Liver (tissue), 9 donors: Measurements from ENCODE around the gene RGL2. TPM values are rescaled to one million over a fixed set of nuclear protein-coding genes. Genes with fewer than 3 reads are reported as not detected.

Experiments
- DNase-seq: peaks from one replicate; pipeline ENCODE4 v3.0.0-alpha.2; 2017; ENCODE audit warnings: low spot score
- H3K27ac ChIP-seq, 2 donors: one replicate each; pipeline ENCODE4 v1.7.0; 2013; ENCODE audit warnings: inconsistent platforms in 2 of 2, low read length in 2 of 2, control low read depth in 1 of 2, low read depth in 1 of 2, mild to moderate bottlenecking in 1 of 2
- H3K27me3 ChIP-seq, 4 donors: one replicate each; pipeline versions ENCODE4 v1.6.1 to v1.7.0; 2013; ENCODE audit warnings: low read length in 3 of 4, inconsistent platforms in 1 of 4, mild to moderate bottlenecking in 1 of 4, moderate library complexity in 1 of 4; ENCODE audit not compliant: control insufficient read depth in 4 of 4, insufficient read depth in 4 of 4
- H3K36me3 ChIP-seq, 4 donors: one replicate each; pipeline versions ENCODE4 v1.6.1 to v1.7.0; 2013; ENCODE audit warnings: low read length in 3 of 4, mild to moderate bottlenecking in 3 of 4, low read depth in 1 of 4, moderate library complexity in 1 of 4; ENCODE audit not compliant: control insufficient read depth in 4 of 4, insufficient read depth in 3 of 4
- H3K4me1 ChIP-seq, 4 donors: one replicate each; pipeline versions ENCODE4 v1.6.1 to v1.7.0; 2013; ENCODE audit warnings: low read length in 3 of 4, mild to moderate bottlenecking in 3 of 4, moderate library complexity in 1 of 4; ENCODE audit not compliant: control insufficient read depth in 4 of 4, insufficient read depth in 4 of 4
- H3K4me3 ChIP-seq, 3 donors: one replicate each; pipeline versions ENCODE4 v1.6.1 to v1.7.0; 2013; ENCODE audit warnings: low read length in 3 of 3, control low read depth in 1 of 3, low read depth in 1 of 3, mild to moderate bottlenecking in 1 of 3
- H3K9ac ChIP-seq, 2 donors: one replicate each; pipeline ENCODE4 v1.7.0; 2013; ENCODE audit warnings: low read length in 2 of 2, mild to moderate bottlenecking in 2 of 2, moderate library complexity in 2 of 2, control low read depth in 1 of 2, low read depth in 1 of 2
- H3K9me3 ChIP-seq, 4 donors: one replicate each; pipeline versions ENCODE4 v1.6.1 to v1.7.0; 2013; ENCODE audit warnings: low read length in 3 of 4; ENCODE audit not compliant: control insufficient read depth in 4 of 4
- FOXA1 ChIP-seq: IDR thresholded peaks from 2 replicates; pipeline ENCODE4 v1.6.1; 2016; ENCODE audit warnings: antibody characterized with exemption
- GABPA ChIP-seq, 2 donors: IDR thresholded peaks in 1 of 2; conservative IDR thresholded peaks in 1 of 2; 2 replicates each; pipeline ENCODE4 v1.6.1; 2016; ENCODE audit warnings: antibody characterized with exemption in 2 of 2, mild to moderate bottlenecking in 1 of 2, moderate library complexity in 1 of 2
- HNF4A ChIP-seq, 2 donors: conservative IDR thresholded peaks; 2 replicates each; pipeline ENCODE4 v1.6.1; 2016; ENCODE audit warnings: antibody characterized with exemption in 2 of 2, mild to moderate bottlenecking in 2 of 2
- JUND ChIP-seq, 2 donors: IDR thresholded peaks; 2 replicates each; pipeline ENCODE4 v1.6.1; 2016; ENCODE audit warnings: antibody characterized with exemption in 2 of 2
- NR2F2 ChIP-seq: IDR thresholded peaks from 2 replicates; pipeline ENCODE4 v1.6.1; 2016; ENCODE audit warnings: antibody characterized with exemption
- REST ChIP-seq: IDR thresholded peaks from 2 replicates; pipeline ENCODE4 v1.6.1; 2016; ENCODE audit warnings: antibody characterized with exemption, mild to moderate bottlenecking
- SP1 ChIP-seq: IDR thresholded peaks from 2 replicates; pipeline ENCODE4 v1.6.1; 2018; ENCODE audit warnings: antibody characterized with exemption, mild to moderate bottlenecking
- YY1 ChIP-seq: IDR thresholded peaks from 2 replicates; pipeline ENCODE4 v1.6.1; 2016; ENCODE audit warnings: antibody characterized with exemption, mild to moderate bottlenecking
- ZBTB33 ChIP-seq: IDR thresholded peaks from 2 replicates; pipeline ENCODE4 v1.6.1; 2016; ENCODE audit warnings: antibody characterized with exemption
- WGBS: extraction: QIAGEN DNeasy Blood & Tissue Kit; methylation state at CpG from one replicate; pipeline ENCODE4 v1.1.7; 2013; 5-methylcytosine and 5-hydroxymethylcytosine counted together
- polyA plus RNA-seq, 2 donors: library from polyadenylated mRNA; stranded (reverse) in 1 of 2; unstranded in 1 of 2; fragments of 200-250 nt in 1 of 2; fragments of >200 nt in 1 of 2; fragmentation: Nextera tagmentation in 1 of 2; extraction: Ambion mirVana in 1 of 2; gene quantifications; one replicate each; pipeline versions ENCODE4 v1.2.1 to v1.2.3, GENCODE V29; 2013 to 2015
- total RNA-seq, 2 donors: library from RNA; depleted of rRNA; stranded (reverse); fragments of >200 nt; gene quantifications; one replicate each; pipeline ENCODE4 v1.2.3, GENCODE V29; 2014
- TF ChIP-seq, protein P1 (sequence below): fragments of 150-350 bp; IDR thresholded peaks from 2 replicates; pipeline ENCODE4 v1.5.1; 2017; ENCODE audit warnings: improper control_type of control experiment, low read depth, low read length; ENCODE audit not compliant: missing input control
- donor health status: healthy.
- donor health status: healthy.
- donor health status: healthy.
- donor health status: healthy.
- donor health status: healthy.

RGL2 gene
- total and polyA plus RNA-seq, 4 donors = 16.7 to 22.8 (median 17.3) TPM

DNA sequence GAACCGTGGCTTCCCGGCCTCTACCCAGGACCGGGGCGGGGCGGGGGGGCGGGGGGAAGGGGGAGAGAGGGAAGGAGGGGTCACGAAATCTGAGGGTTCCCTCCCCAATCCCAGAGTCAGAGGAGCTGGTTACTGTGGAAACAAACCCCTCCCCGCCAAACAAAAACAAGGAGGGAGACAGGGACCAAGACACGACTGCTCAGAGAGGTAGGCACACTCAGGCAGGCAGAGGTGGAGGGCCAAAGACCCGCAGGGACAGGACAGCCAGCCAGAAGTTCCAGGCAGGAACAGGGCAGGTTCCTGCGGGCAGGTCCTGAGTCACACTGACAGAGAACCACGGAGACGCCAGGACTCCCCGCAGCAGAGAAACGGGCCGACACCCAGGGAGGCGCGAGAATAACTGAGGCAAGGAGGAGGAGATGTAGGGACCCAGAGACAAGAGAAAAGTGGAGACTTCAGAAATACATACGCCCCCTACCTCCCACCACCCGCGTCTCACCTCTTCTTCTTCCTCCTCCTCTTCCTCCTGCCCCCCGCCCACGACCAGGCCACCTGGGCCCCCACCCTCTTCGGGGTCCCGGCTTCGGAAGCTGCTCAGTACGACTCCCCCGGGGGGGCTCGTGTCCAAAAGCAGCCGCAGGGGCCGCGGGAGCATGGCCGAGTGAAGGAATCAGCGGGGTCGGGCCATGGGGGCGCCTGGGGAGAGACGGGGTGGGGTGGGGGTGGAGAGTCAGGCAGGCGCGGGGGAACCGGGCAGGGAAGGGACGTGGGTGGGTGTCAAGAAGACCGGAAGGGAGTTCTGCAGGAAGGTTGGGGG lies 578 bp downstream of the RGL2 start:
- peak; percentile 69 for DNase-seq
- no peaks in the 10 kb centered on the region for H3K27me3 ChIP-seq
- TF ChIP-seq NR2F2 (no peak), YY1 (peak; percentile 6)
- peaks cover under 1 to 19% (median 15%) of the 10 kb centered on the region in 4 donors for H3K36me3 ChIP-seq
- 1% methylated on average over 42 of the region's 42 CpGs for WGBS
- H3K9me3 ChIP-seq = no peaks in the 10 kb centered on the region
- H3K27ac ChIP-seq = peak overlapping the region; percentile 95 to 98
- H3K9ac ChIP-seq = peak overlapping the region; percentile 50 to 72
- H3K4me3 ChIP-seq = peak overlapping the region; percentile 64 to 99 (median 73)
- peaks cover 8 to 30% (median 25%) of the 10 kb centered on the region in 4 donors for H3K4me1 ChIP-seq

- Histone ChIP-seq H3K9ac (peak overlapping the region; percentile 30 to 58), H3K9me3 (no peaks in the 10 kb centered on the region), H3K4me1 (peaks cover 8 to 30% (median 25%) of the 10 kb centered on the region in 4 donors), H3K27ac (peak overlapping the region; percentile 95 to 98), H3K36me3 (peaks cover 3 to 23% (median 15%) of the 10 kb centered on the region in 4 donors), H3K4me3 (peak overlapping the region; percentile 47 to 77 (median 64)), H3K27me3 (no peaks in the 10 kb centered on the region)
- 8% methylated on average over 16 of the region's 16 CpGs for WGBS
- DNase-seq = no peak
- no peak for TF ChIP-seq REST
- TF ChIP-seq GABPA (IDR thresholded peaks at IDR 0.05 in 1 of 2, conservative IDR thresholded peaks at IDR 0.05 in 1 of 2) = peak in 1 of 2 donors; percentile 48
- TF ChIP-seq JUND (IDR thresholded peaks at IDR 0.05) = no peak
- TF ChIP-seq YY1 = peak; percentile 25
- peak; percentile 42 to 66 for TF ChIP-seq HNF4A (conservative IDR thresholded peaks at IDR 0.05)
- peak; percentile 62 for TF ChIP-seq SP1
- no peak for TF ChIP-seq ZBTB33
Observed at GRCh38 chr6:33297406-33297955, 1.3 kb downstream of the RGL2 start.

DNA sequence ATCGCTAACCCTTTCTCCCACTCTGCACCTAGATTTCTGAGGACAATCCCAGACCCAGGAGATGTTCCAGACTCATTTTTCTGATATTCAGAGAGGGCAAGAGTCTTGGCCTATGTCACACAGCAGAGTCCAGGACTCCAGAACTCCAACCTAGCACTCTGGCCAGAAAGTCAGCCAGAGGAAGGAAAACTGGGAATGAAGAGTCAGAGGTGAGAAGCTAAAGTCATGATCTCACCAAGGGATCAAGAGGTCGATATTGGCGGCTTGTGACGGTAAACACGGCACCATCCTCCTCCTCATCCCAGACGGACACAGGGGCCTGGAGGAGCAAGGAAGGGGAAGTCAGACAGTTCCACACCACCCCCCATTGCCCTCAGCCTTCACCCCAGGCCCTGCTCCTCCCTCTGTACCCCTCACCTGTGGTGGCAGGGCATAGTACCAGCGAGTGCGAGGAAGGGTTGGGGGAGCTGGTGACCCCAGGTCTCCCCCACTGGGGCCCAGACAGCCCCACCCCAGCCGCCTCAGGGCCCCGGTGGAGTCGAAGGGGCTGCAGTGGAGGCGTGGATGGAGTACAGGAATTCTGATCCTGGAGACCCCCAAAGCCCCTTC lies 1.8 kb downstream of the RGL2 start:
- H3K27me3 ChIP-seq = no peaks in the 10 kb centered on the region
- peak overlapping the region in 1 of 2 donors; percentile 30 for H3K9ac ChIP-seq
- DNase-seq = no peak
- peak overlapping the region; percentile 95 to 98 for H3K27ac ChIP-seq
- peak overlapping the region; percentile 47 to 77 (median 64) for H3K4me3 ChIP-seq
- peaks cover 8 to 30% (median 25%) of the 10 kb centered on the region in 4 donors for H3K4me1 ChIP-seq
- TF ChIP-seq, protein P1, sequence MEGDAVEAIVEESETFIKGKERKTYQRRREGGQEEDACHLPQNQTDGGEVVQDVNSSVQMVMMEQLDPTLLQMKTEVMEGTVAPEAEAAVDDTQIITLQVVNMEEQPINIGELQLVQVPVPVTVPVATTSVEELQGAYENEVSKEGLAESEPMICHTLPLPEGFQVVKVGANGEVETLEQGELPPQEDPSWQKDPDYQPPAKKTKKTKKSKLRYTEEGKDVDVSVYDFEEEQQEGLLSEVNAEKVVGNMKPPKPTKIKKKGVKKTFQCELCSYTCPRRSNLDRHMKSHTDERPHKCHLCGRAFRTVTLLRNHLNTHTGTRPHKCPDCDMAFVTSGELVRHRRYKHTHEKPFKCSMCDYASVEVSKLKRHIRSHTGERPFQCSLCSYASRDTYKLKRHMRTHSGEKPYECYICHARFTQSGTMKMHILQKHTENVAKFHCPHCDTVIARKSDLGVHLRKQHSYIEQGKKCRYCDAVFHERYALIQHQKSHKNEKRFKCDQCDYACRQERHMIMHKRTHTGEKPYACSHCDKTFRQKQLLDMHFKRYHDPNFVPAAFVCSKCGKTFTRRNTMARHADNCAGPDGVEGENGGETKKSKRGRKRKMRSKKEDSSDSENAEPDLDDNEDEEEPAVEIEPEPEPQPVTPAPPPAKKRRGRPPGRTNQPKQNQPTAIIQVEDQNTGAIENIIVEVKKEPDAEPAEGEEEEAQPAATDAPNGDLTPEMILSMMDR = no peak
- TF ChIP-seq FOXA1 = no peak
- TF ChIP-seq YY1 = no peak
- peaks cover 7 to 29% (median 16%) of the 10 kb centered on the region in 4 donors for H3K36me3 ChIP-seq
- H3K9me3 ChIP-seq = no peaks in the 10 kb centered on the region
- 45% methylated on average over 12 of the region's 12 CpGs for WGBS
